GM12864 (cell line): Measurements from ENCODE around the gene METTL1.

Source experiments
- DNase-seq: peaks from one replicate; pipeline ENCODE4 v3.0.0-alpha.2; 2011; ENCODE audit warnings: low read depth
- H3K4me3 ChIP-seq: 2 replicates; pipeline ENCODE4 v1.5.1; 2011; ENCODE audit warnings: mild to moderate bottlenecking, low read depth, low read length, control low read depth
- CTCF ChIP-seq: IDR thresholded peaks from 2 replicates; pipeline ENCODE4 v1.5.1; 2011; ENCODE audit warnings: low read depth, mild to moderate bottlenecking, moderate library complexity, low read length, control low read depth, inconsistent platforms; ENCODE audit errors: missing control alignments

METTL1 gene

GRCh38 chr12:57752668-57753000, 19.3 kb downstream of the METTL1 start:
- H3K4me3 ChIP-seq = peak overlapping the region; percentile 17
- no peak for TF ChIP-seq CTCF
- DNase-seq = no peak

GRCh38 chr12:57751788-57752667, 19.9 kb downstream of the METTL1 start, which contains the start of gene CDK4:
CDK4 (minus strand) TSS chr12:57752310; CDS start chr12:57751717, 593 bp downstream.
- TF ChIP-seq CTCF = no peak
- peak within 1 kb of the TSS; percentile 90 for H3K4me3 ChIP-seq
- peak; percentile 99 for DNase-seq

GRCh38 chr12:57751432-57751787, 20.5 kb downstream of the METTL1 start:
- no peak for DNase-seq
- H3K4me3 ChIP-seq = peak overlapping the region; percentile 90
- no peak for TF ChIP-seq CTCF

GRCh38 chr12:57750561-57751431, 21.1 kb downstream of the METTL1 start:
- TF ChIP-seq CTCF = no peak
- no peak for DNase-seq
- peak overlapping the region; percentile 90 for H3K4me3 ChIP-seq

GRCh38 chr12:57749061-57749460, 22.8 kb downstream of the METTL1 start:
- no peak for TF ChIP-seq CTCF
- DNase-seq = no peak
- H3K4me3 ChIP-seq = no peak overlapping the region

- peak overlapping the region; percentile 84; the same call in 1 of the 2 replicates for H3K4me3 ChIP-seq
- TF ChIP-seq CTCF = no peak
- no peak for DNase-seq
Observed at GRCh38 chr12:57746025-57746424, 25.9 kb downstream of the METTL1 start.
